ENCODE data around the gene PDE2A. TPM values are rescaled to one million over a fixed set of nuclear protein-coding genes. Genes with fewer than 3 reads are reported as not detected.

Gene PDE2A
- total RNA-seq, 4 donors from 2014 or later: 40.2 to 69.6 (median 50.4) TPM

- TF ChIP-seq CTCF (IDR thresholded peaks at IDR 0.05) (no peak), POLR2A (IDR thresholded peaks at IDR 0.05) (no peak)
- DNase-seq: no peak
- intact Hi-C loops (cut with DNase I): no loop called here
- Histone ChIP-seq H3K4me1 (peaks cover 0 to under 1% of the 10 kb centered on the region in 2 donors), H3K4me3 (replicated peaks in 1 of 3) (no peak overlapping the region), H3K27ac (no peak overlapping the region), H3K9me3 (no peaks in the 10 kb centered on the region), H3K36me3 (peaks cover 77 to 85% of the 10 kb centered on the region in 2 donors), H3K27me3 (no peaks in the 10 kb centered on the region)
- 88 to 94% methylated on average over 30 to 40 of the region's 44 CpGs for WGBS, 2 donors
These were observed 22.9 kb upstream of the PDE2A start for GRCh38 chr11:72696866-72697700.

- Histone ChIP-seq H3K9me3 (no peaks in the 10 kb centered on the region), H3K4me1 (no peaks in the 10 kb centered on the region), H3K27ac (no peak overlapping the region), H3K36me3 (peaks cover 80 to 81% of the 10 kb centered on the region in 2 donors), H3K27me3 (no peaks in the 10 kb centered on the region), H3K4me3 (replicated peaks in 1 of 3) (no peak overlapping the region)
- no peak for DNase-seq
- intact Hi-C loops (cut with DNase I): no loop called here
- TF ChIP-seq POLR2A (IDR thresholded peaks at IDR 0.05) (no peak), CTCF (IDR thresholded peaks at IDR 0.05) (no peak)
- WGBS, 2 donors: 96 to 100% methylated on average over 4 to 7 of the region's 7 CpGs
These were observed 21.1 kb upstream of the PDE2A start for GRCh38 chr11:72695354-72695753.

GRCh38 chr11:72693271-72693968 lies 19.2 kb upstream of the PDE2A start:
- H3K27me3 ChIP-seq: no peaks in the 10 kb centered on the region
- WGBS, 2 donors: 92 to 95% methylated on average over 4 to 15 of the region's 19 CpGs
- H3K9me3 ChIP-seq: no peaks in the 10 kb centered on the region
- no peaks in the 10 kb centered on the region for H3K4me1 ChIP-seq
- TF ChIP-seq POLR2A (IDR thresholded peaks at IDR 0.05) (no peak), CTCF (IDR thresholded peaks at IDR 0.05) (no peak)
- DNase-seq: no peak
- no peak overlapping the region for H3K4me3 ChIP-seq (replicated peaks in 1 of 3)
- H3K36me3 ChIP-seq: peaks cover 76 to 82% of the 10 kb centered on the region in 2 donors
- intact Hi-C loops (cut with DNase I): no loop called here
- H3K27ac ChIP-seq: no peak overlapping the region

DNA sequence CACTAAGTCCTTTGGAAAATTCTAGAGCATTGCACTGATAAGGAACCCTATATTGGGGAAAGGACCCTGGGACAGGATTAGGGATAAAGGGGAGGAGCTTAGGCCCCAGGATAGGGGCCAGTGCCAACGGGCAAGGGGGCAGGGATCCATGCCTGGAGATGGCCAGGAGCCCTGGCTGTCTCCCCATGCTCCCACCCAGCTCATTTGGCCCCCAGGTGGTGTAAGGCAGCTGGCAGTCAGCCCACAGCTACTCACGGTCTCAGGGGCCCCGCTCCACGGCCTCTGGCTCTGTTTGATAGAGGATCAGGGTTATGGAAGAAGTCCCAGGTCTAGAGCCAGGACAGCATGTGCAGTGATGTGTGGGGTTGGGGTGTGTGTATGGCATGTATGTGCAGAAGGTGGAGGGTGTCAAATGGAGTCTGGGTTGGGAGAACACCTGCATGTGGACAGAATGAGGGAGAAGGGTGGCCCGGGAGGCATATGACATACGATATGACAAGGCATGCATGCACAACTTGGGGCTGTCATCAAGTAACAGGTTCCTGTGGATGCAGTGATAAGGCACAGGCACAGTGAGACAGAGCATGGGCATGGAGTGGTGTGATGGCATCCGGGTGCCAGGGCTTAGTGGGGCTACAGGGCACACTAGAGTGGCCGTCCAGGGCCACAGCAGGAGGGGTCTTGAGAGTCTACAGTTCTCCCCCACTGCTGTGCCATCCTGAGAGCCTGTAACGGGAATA lies 18.4 kb upstream of the PDE2A start:
- H3K9me3 ChIP-seq: no peaks in the 10 kb centered on the region
- H3K27ac ChIP-seq: no peak overlapping the region
- no peak for TF ChIP-seq CTCF (IDR thresholded peaks at IDR 0.05)
- no peak for TF ChIP-seq POLR2A (IDR thresholded peaks at IDR 0.05)
- intact Hi-C loops (cut with DNase I): no loop called here
- 86 to 91% methylated on average over 9 of the region's 9 CpGs for WGBS, 2 donors
- no peaks in the 10 kb centered on the region for H3K27me3 ChIP-seq
- DNase-seq: no peak
- no peak overlapping the region for H3K4me3 ChIP-seq (replicated peaks in 1 of 3)
- H3K4me1 ChIP-seq: no peaks in the 10 kb centered on the region
- H3K36me3 ChIP-seq: peaks cover 76 to 77% of the 10 kb centered on the region in 2 donors
